Lung (tissue), 16 donors: ENCODE results near the gene SWI5. TPM values are rescaled to one million over a fixed set of nuclear protein-coding genes. Genes with fewer than 3 reads are reported as not detected.
"Not testable (repeated sequence)": the region's sequence is repeated elsewhere in the genome, so short reads cannot be mapped to it uniquely, and the experiment has no call there.

Source experiments
- ATAC-seq: fragments of 200-7000 bp; cut with Tn5 transposase; one replicate; pipeline ENCODE4 v1.9.1; 2020; ENCODE audit warnings: moderate number of reproducible peaks; ENCODE audit not compliant: insufficient read depth, low FRiP score
- DNase-seq, 3 donors: peaks; one replicate each; pipeline ENCODE4 v3.0.0-alpha.2; 2013 to 2017
- H3K27ac ChIP-seq, 2 donors: one replicate each; pipeline ENCODE4 v1.5.1; 2013; ENCODE audit warnings: mild to moderate bottlenecking in 2 of 2, moderate library complexity in 2 of 2, control low read depth in 1 of 2, inconsistent platforms in 1 of 2, low read depth in 1 of 2, low read length in 1 of 2
- H3K27me3 ChIP-seq, 3 donors: one replicate each; pipeline ENCODE4 v1.5.1; 2013; ENCODE audit warnings: low read length in 2 of 3; ENCODE audit not compliant: control insufficient read depth in 3 of 3, insufficient read depth in 3 of 3
- H3K36me3 ChIP-seq, 4 donors: one replicate each; pipeline ENCODE4 v1.5.1; 2013; ENCODE audit warnings: low read length in 4 of 4, mild to moderate bottlenecking in 1 of 4, moderate library complexity in 1 of 4; ENCODE audit not compliant: control insufficient read depth in 4 of 4, insufficient read depth in 4 of 4
- H3K4me1 ChIP-seq, 5 donors: one replicate each; pipeline ENCODE4 v1.5.1; 2013; ENCODE audit warnings: low read length in 5 of 5, mild to moderate bottlenecking in 2 of 5, moderate library complexity in 1 of 5; ENCODE audit not compliant: control insufficient read depth in 5 of 5, insufficient read depth in 5 of 5
- H3K4me3 ChIP-seq: one replicate; pipeline ENCODE4 v1.5.1; 2013; ENCODE audit warnings: mild to moderate bottlenecking, control low read depth, moderate library complexity
- H3K9ac ChIP-seq, 2 donors: one replicate each; pipeline ENCODE4 v1.5.1; 2013; ENCODE audit warnings: low read length in 2 of 2, control low read depth in 1 of 2; ENCODE audit not compliant: insufficient read depth in 1 of 2
- H3K9me3 ChIP-seq, 4 donors: one replicate each; pipeline ENCODE4 v1.5.1; 2013; ENCODE audit warnings: low read length in 3 of 4, mild to moderate bottlenecking in 1 of 4, moderate library complexity in 1 of 4; ENCODE audit not compliant: control insufficient read depth in 4 of 4, insufficient read depth in 3 of 4
- WGBS, 2 donors: extraction: QIAGEN DNeasy Blood & Tissue Kit; methylation state at CpG; one replicate each; pipeline ENCODE4 v1.1.7; 2013; 5-methylcytosine and 5-hydroxymethylcytosine counted together
- long read RNA-seq, 5 donors: transcript quantifications; one replicate each; lab custom pipeline, GENCODE V29; 2026
- polyA plus RNA-seq, 2 donors: library from polyadenylated mRNA; stranded (reverse); fragments of 200-250 nt; gene quantifications; one replicate each; pipeline ENCODE4 v1.2.1, GENCODE V29; 2013
- total RNA-seq, 2 donors: library from RNA; depleted of rRNA in 1 of 2; stranded (reverse); fragments of >200 nt in 1 of 2; gene quantifications; one replicate each; pipeline ENCODE4 v1.2.1, GENCODE V29; 2014 to 2021
- TF ChIP-seq, protein P1 (sequence below): IDR thresholded peaks from 2 replicates; pipeline ENCODE4 v1.5.1; 2012; ENCODE audit warnings: mild to moderate bottlenecking; ENCODE audit errors: control extremely low read depth, extremely low read depth
- donor health status: control.
- donor health status: control.
- donor health status: Bipolar disorder and iron deficiency.
- donor health status: healthy.
- donor health status: DM: yes; HTN: yes; CAD: no.

The SWI5 gene
- total RNA-seq = 10 to 100 TPM; 19.6 to 28.4 TPM
- 10 to 100 TPM; 22.8 to 23.6 TPM for polyA plus RNA-seq
- long read RNA-seq, donor 1, transcript SWI5-203 (5 exons, 763 nt) = major isoform, 15 of 18 reads
- long read RNA-seq, donor 1, partial matches to known transcripts = 0 of 18 reads
- long read RNA-seq, donor 1, other reads (novel, unspliced or antisense) = 0 of 18 reads
- long read RNA-seq, donor 2, transcript SWI5-203 (5 exons, 763 nt) = major isoform, 5 of 11 reads
- long read RNA-seq, donor 2, partial matches to known transcripts = 5 of 11 reads
- long read RNA-seq, donor 2, other reads (novel, unspliced or antisense) = 0 of 11 reads
- long read RNA-seq, donor 3, partial matches to known transcripts = 0 of 7 reads
- long read RNA-seq, donor 3, other reads (novel, unspliced or antisense) = 0 of 7 reads
- long read RNA-seq, donor 4, partial matches to known transcripts = 0 of 5 reads
- long read RNA-seq, donor 4, other reads (novel, unspliced or antisense) = 0 of 5 reads
- long read RNA-seq, donor 5, transcript SWI5-203 (5 exons, 763 nt) = major isoform, 10 of 27 reads
- long read RNA-seq, donor 5, partial matches to known transcripts = 15 of 27 reads
- long read RNA-seq, donor 5, other reads (novel, unspliced or antisense) = 0 of 27 reads

DNA sequence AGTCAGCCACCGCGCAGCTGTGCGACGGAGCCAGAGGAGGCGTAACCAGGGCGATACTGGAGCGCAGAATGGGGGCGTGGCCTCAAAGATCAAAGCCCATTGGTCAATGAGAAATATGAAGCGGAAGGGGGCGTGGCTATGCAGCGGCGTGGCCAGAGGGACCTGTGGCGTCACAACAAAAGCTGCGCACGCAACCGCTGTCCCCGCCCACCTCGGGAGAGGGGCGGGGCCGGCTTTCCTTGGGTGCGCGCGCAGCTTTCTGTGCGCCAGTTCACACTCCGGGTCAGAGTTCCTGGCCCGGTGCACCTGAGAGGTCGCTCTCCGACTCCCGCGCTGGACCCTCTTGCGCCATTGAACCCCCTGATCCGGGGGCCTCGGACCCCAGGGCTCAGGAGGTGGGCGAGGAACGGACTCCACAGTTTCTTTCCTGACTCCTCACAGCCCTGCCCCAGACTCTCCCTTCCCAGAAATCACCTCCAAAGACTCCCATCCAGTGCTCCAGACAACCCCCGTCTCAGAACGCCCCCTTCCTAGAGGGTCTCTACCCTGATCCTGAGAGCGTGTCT, at the start of gene SWI5:
Gene SWI5, plus strand, starts transcription at position 269 of the 566 bp plus-strand sequence.
- peak within 1 kb of the TSS; percentile 84 for H3K4me3 ChIP-seq
- DNase-seq (peak; percentile 100), ATAC-seq (peak; percentile 99)
- peaks cover 0 to 14% (median 13%) of the 10 kb centered on the region in 4 donors for H3K36me3 ChIP-seq
- 0 to 1% methylated on average over 38 of the region's 38 CpGs for WGBS, 2 donors
- peak within 1 kb of the TSS; percentile 87 to 90 for H3K9ac ChIP-seq
- no peaks in the 10 kb centered on the region for H3K9me3 ChIP-seq
- H3K27ac ChIP-seq = peak within 1 kb of the TSS; percentile 79 to 84
- H3K4me1 ChIP-seq = peaks cover 0 to 24% (median 10%) of the 10 kb centered on the region in 5 donors
- H3K27me3 ChIP-seq = no peaks in the 10 kb centered on the region
- TF ChIP-seq, protein P1, sequence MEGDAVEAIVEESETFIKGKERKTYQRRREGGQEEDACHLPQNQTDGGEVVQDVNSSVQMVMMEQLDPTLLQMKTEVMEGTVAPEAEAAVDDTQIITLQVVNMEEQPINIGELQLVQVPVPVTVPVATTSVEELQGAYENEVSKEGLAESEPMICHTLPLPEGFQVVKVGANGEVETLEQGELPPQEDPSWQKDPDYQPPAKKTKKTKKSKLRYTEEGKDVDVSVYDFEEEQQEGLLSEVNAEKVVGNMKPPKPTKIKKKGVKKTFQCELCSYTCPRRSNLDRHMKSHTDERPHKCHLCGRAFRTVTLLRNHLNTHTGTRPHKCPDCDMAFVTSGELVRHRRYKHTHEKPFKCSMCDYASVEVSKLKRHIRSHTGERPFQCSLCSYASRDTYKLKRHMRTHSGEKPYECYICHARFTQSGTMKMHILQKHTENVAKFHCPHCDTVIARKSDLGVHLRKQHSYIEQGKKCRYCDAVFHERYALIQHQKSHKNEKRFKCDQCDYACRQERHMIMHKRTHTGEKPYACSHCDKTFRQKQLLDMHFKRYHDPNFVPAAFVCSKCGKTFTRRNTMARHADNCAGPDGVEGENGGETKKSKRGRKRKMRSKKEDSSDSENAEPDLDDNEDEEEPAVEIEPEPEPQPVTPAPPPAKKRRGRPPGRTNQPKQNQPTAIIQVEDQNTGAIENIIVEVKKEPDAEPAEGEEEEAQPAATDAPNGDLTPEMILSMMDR = no peak

DNA sequence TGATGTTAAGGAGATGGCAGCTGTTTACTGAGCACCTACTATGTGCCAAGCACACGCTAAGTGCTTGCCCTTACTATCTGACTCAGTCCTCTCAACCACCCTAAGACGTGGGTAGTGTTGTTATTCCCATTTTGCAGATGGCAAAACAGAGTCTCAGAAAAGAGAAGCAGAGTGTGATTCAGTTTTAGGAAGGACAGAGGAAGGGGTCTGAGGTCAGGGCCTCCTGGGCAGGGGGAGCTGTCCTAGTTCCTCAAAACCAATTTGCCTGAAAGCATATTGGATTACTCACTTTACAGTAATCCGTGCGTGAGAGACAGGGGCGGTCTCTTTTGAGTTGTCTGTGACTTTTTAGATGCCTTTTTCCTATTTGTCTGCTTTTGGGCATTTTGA, 49.7 kb upstream of the SWI5 start:
- WGBS, 2 donors = 71 to 72% methylated on average over 5 of the region's 5 CpGs
- DNase-seq (no peak), ATAC-seq (no peak)
- peaks cover 0 to 5% (median 0%) of the 10 kb centered on the region in 4 donors for H3K36me3 ChIP-seq
- H3K4me3 ChIP-seq = no peak overlapping the region
- no peak overlapping the region for H3K9ac ChIP-seq
- no peak overlapping the region for H3K27ac ChIP-seq
- H3K4me1 ChIP-seq = no peaks in the 10 kb centered on the region
- H3K27me3 ChIP-seq = no peaks in the 10 kb centered on the region
- H3K9me3 ChIP-seq = no peaks in the 10 kb centered on the region
- TF ChIP-seq, protein P1 = no peak

DNA sequence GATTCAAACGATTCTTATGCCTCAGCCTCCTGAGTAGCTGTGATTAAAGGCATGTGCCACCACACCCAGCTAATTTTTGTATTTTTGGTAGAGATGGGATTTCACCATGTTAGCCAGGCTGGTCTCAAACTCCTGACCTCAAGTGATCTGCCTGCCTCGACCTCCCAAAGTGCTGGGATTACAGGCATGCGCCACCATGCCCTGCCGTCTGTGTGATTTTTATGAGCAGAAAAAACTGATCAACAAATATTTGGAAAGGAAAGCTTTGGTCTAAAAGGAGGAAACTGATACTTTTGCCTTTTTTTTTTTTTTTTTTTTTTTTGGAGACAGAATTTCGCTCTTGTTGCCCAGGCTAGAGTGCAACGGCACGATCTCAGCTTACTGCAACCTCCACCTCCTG, 45.2 kb upstream of the SWI5 start:
- H3K9ac ChIP-seq, H3K4me3 ChIP-seq, DNase-seq, ATAC-seq, H3K27ac ChIP-seq, H3K27me3 ChIP-seq, H3K9me3 ChIP-seq, H3K36me3 ChIP-seq, H3K4me1 ChIP-seq: not testable (repeated sequence)
- 85 to 94% methylated on average over 7 of the region's 7 CpGs for WGBS, 2 donors
